HepG2 (cell line): Measurements from ENCODE around the gene FZD8. TPM values are rescaled to one million over a fixed set of nuclear protein-coding genes. Genes with fewer than 3 reads are reported as not detected.

Experiments
- ATAC-seq: fragments of 200-7000 bp; cut with Tn5 transposase; 3 replicates; pipeline ENCODE4 v1.9.1; 2020; ENCODE audit warnings: mild to moderate bottlenecking, moderate library complexity
- BruUV-seq: library from RNA; stranded (reverse); fragments of 400-500 nt; replicated peaks from 2 replicates; lab custom pipeline; 2021; lab: Mats Ljungman, UMichigan
- CTCF ChIA-PET: fragments of 300-600 bp; formaldehyde crosslinking; extraction: SDS; loops from one replicate; lab custom pipeline; 2021; ENCODE audit warnings: low total read pairs, inconsistent platforms, low intra/inter-chr PET ratio; lab: Yijun Ruan, JAX
- POLR2A ChIA-PET: fragments of 350-600 bp; sonication (Branson Sonifier 250); formaldehyde crosslinking; loops from one replicate; lab custom pipeline; 2020; ENCODE audit warnings: antibody characterized with exemption, inconsistent platforms; lab: Yijun Ruan, JAX
- DNase-seq: peaks from one replicate; pipeline ENCODE4 v3.0.0-alpha.2; 2015; ENCODE audit warnings: low spot score
- FAIRE-seq: peaks from 3 replicates; lab custom pipeline; 2011; peaks lifted over from hg19 to GRCh38; lab: Jason Lieb, UNC
- H2AFZ ChIP-seq: one replicate; pipeline ENCODE4 v1.6.1; 2011; ENCODE audit warnings: low read length, inconsistent platforms
- H3K27ac ChIP-seq: fragments of 300-600 bp; 3 replicates; pipeline ENCODE4 v1.8.0; 2011; ENCODE audit warnings: mixed run types, mild to moderate bottlenecking, mixed read lengths, low read length, inconsistent platforms; ENCODE audit not compliant: insufficient read depth; ENCODE audit errors: extremely low read length
- H3K27me3 ChIP-seq, 2 experiments: fragments of 200-600 bp in 1 of 2; 2 replicates in 1 of 2; 3 replicates in 1 of 2; pipeline versions ENCODE4 v1.6.0 to v1.8.0; 2011; ENCODE audit warnings: low read length in 2 of 2, mild to moderate bottlenecking in 2 of 2, moderate library complexity in 2 of 2, inconsistent platforms in 1 of 2; ENCODE audit not compliant: insufficient read depth in 2 of 2, control insufficient read depth in 1 of 2
- H3K36me3 ChIP-seq, 2 experiments: fragments of 200-600 bp in 1 of 2; replicated peaks in 1 of 2; 2 replicates in 1 of 2; 3 replicates in 1 of 2; pipeline versions ENCODE4 v1.5.1 to v1.8.0; 2011; ENCODE audit warnings: low read length in 2 of 2, inconsistent platforms in 1 of 2; ENCODE audit not compliant: insufficient read depth in 2 of 2, control insufficient read depth in 1 of 2
- H3K4me1 ChIP-seq: 2 replicates; pipeline ENCODE4 v1.5.1; 2012; ENCODE audit warnings: low read length, inconsistent platforms; ENCODE audit not compliant: insufficient read depth
- H3K4me2 ChIP-seq: 2 replicates; pipeline ENCODE4 v1.6.0; 2011; ENCODE audit warnings: low read depth, low read length, inconsistent platforms
- H3K4me3 ChIP-seq, 3 experiments: fragments of 200-600 bp in 1 of 3; sonication (generic), shearing (Covaris generic) in 1 of 3; replicated peaks in 1 of 3; 2 replicates each; pipeline ENCODE4 v1.5.1; 2011 to 2016; ENCODE audit warnings: low read length in 3 of 3, inconsistent platforms in 2 of 3, low read depth in 2 of 3, mild to moderate bottlenecking in 2 of 3, control low read depth in 1 of 3, mixed read lengths in 1 of 3; ENCODE audit not compliant: insufficient read depth in 1 of 3
- H3K79me2 ChIP-seq: one replicate; pipeline ENCODE4 v1.6.1; 2011; ENCODE audit warnings: low read length, inconsistent platforms; ENCODE audit not compliant: insufficient read depth
- H3K9ac ChIP-seq: 2 replicates; pipeline ENCODE4 v1.6.0; 2011; ENCODE audit warnings: mild to moderate bottlenecking, low read depth, low read length, inconsistent platforms; ENCODE audit not compliant: insufficient read depth
- H3K9me3 ChIP-seq: 2 replicates; pipeline ENCODE4 v1.5.1; 2012; ENCODE audit warnings: mild to moderate bottlenecking, low read length
- H4K20me1 ChIP-seq: 2 replicates; pipeline ENCODE4 v1.6.0; 2011; ENCODE audit warnings: inconsistent platforms, mild to moderate bottlenecking, low read length, moderate library complexity; ENCODE audit not compliant: insufficient read depth
- AHR ChIP-seq: IDR thresholded peaks from 2 replicates; pipeline ENCODE4 v1.6.1; 2018; ENCODE audit warnings: missing genetic modification reagents, missing compliant biosample characterization
- CEBPB ChIP-seq: IDR thresholded peaks from 2 replicates; pipeline ENCODE4 v1.6.1; 2011; ENCODE audit warnings: low read depth, low read length, improper control_type of control experiment, borderline replicate concordance
- GATA4 ChIP-seq: sonication (generic); IDR thresholded peaks from 2 replicates; pipeline ENCODE4 v1.6.1; 2016; ENCODE audit warnings: antibody characterized with exemption, low read depth, borderline replicate concordance
- MXD4 ChIP-seq: IDR thresholded peaks from 2 replicates; pipeline ENCODE4 v1.6.1; 2016; ENCODE audit warnings: mild to moderate bottlenecking, missing biosample characterization, missing genetic modification reagents
- WIZ ChIP-seq: sonication (generic); formaldehyde crosslinking; IDR thresholded peaks from 2 replicates; pipeline ENCODE4 v1.5.1; 2020; ENCODE audit warnings: mild to moderate bottlenecking, missing genetic modification reagents
- ZNF383 ChIP-seq: sonication (generic); formaldehyde crosslinking; IDR thresholded peaks from 2 replicates; pipeline ENCODE4 v1.4.0; 2020; ENCODE audit warnings: missing genetic modification reagents, mild to moderate bottlenecking, borderline replicate concordance
- ZNF562 ChIP-seq: sonication (generic); formaldehyde crosslinking; IDR thresholded peaks from 2 replicates; pipeline ENCODE4 v1.8.0; 2022; ENCODE audit warnings: missing genetic modification reagents, borderline replicate concordance
- WGBS: methylation state at CpG from one replicate; pipeline ENCODE4 v1.1.6; 2017; ENCODE audit warnings: low lambda C conversion rate; 5-methylcytosine and 5-hydroxymethylcytosine counted together
- in situ Hi-C: cut with HindIII; loops from 2 replicates; pipeline ENCODE4 v1.10.0; 2017; ENCODE audit warnings: low pct_unique_long_range_greater_than_20kb; ENCODE audit not compliant: extremely low pct_ligation_motif_present
- intact Hi-C: fragments of 100-400 bp; cut with micrococcal nuclease; formaldehyde crosslinking; loops from one replicate; pipeline ENCODE4 v1.10.0; 2022; ENCODE audit not compliant: unreplicated experiment
- polyA plus RNA-seq, 8 experiments: library from polyadenylated mRNA; depleted of rRNA in 3 of 8; stranded (reverse) in 7 of 8; unstranded in 1 of 8; fragments of >200 nt; fragmentation: Illumina TruSeq in 4 of 8; extraction: Trizol in 4 of 8; gene quantifications; 2 replicates each; pipeline versions ENCODE4 v1.2.1 to v1.2.3, GENCODE V29; 2011 to 2016; ENCODE audit warnings: low read depth in 4 of 8, missing spikeins in 1 of 8, mixed read lengths in 1 of 8; ENCODE audit not compliant: insufficient read depth in 1 of 8
- total RNA-seq, 5 experiments: library from RNA; depleted of rRNA; stranded (reverse); fragments of >200 nt; fragmentation: Illumina TruSeq; extraction: Trizol; gene quantifications; 2 replicates each; pipeline ENCODE4 v1.2.3, GENCODE V29; 2016; ENCODE audit warnings: low read depth in 1 of 5
- TF ChIP-seq, protein P1 (sequence below): sonication (generic); formaldehyde crosslinking; IDR thresholded peaks from 2 replicates; pipeline ENCODE4 v1.8.0; 2022; ENCODE audit warnings: missing genetic modification reagents, mild to moderate bottlenecking, inconsistent platforms, borderline replicate concordance
- TF ChIP-seq, protein P2 (sequence below): sonication (generic); formaldehyde crosslinking; IDR thresholded peaks from 2 replicates; pipeline ENCODE4 v1.5.0; 2020; ENCODE audit warnings: missing genetic modification reagents
- TF ChIP-seq, protein P3 (sequence below): sonication (generic); formaldehyde crosslinking; IDR thresholded peaks from 2 replicates; pipeline ENCODE4 v1.5.1; 2020; ENCODE audit warnings: mild to moderate bottlenecking, missing genetic modification reagents
- TF ChIP-seq, protein P4 (sequence below): sonication (generic); formaldehyde crosslinking; IDR thresholded peaks from 2 replicates; pipeline ENCODE4 v1.8.0; 2022; ENCODE audit warnings: mild to moderate bottlenecking, missing genetic modification reagents; ENCODE audit not compliant: insufficient replicate concordance
- TF ChIP-seq, protein P5 (sequence below): sonication (generic); formaldehyde crosslinking; IDR thresholded peaks from 2 replicates; pipeline ENCODE4 v1.4.0; 2020; ENCODE audit warnings: missing genetic modification reagents

The FZD8 gene
- total and polyA plus RNA-seq, 2 of the 13 experiments (the other 11 are each of a cell fraction or from before 2014, with no cell fraction given) = 0.05 to 0.07 TPM

DNA sequence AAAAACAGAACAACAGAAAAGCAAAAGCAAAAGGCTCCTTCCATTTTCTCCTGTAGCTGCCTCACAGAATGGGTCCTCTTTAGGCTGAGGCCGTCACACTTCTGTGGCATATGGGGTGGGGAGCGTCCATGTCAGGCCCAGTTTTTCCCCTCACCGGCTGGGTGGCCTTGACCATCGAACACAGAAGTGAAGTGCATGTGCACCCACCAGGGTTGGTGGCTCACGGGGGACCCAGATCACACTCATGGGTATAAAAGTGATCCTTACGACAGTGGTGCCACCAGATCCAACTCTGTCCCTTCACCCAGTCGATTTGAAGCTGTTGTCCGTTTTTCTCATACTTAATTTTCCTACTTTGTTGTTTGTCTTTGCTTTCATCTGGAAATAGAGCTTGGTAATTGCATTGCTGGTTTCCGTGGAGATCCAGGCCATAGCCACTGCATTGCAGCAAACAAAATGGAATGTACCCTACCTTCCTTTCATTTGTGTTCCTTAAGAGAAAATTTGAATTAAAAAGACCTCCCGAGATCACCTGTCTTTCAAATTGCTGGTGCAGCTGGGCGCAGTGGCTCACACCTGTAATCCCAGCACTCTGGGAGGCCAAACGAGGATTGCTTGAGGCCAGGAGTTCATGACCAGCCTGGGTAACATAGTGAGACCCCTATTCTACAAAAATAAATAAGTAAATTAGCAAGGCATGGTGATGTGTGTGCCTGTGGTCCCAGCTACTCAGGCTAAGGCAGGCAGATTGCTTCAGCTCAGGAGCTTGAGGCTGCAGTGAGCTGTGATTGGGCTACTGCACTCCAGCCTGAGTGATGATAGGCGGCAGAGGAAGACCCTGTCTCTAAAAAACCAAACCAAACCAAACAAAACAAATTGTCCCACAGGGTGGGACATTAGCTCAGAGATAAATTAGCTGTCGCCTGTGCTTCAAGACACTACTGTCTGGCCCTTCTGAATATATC lies 47.7 kb downstream of the FZD8 start:
- H3K79me2 ChIP-seq = no peaks in the 10 kb centered on the region
- ChIA-PET POLR2A (no interaction called here), CTCF (no interaction called here)
- H3K9me3 ChIP-seq = no peaks in the 10 kb centered on the region
- no peak overlapping the region for H3K27ac ChIP-seq
- peaks cover 10% of the 10 kb centered on the region for H3K4me1 ChIP-seq
- peaks cover 0 to 1% of the 10 kb centered on the region in 2 experiments; a peak in 2 of 5 replicates for H3K27me3 ChIP-seq
- FAIRE-seq (no peak), ATAC-seq (no peak), DNase-seq (no peak)
- H3K4me3 ChIP-seq = no peak overlapping the region
- WGBS = 50% methylated on average over 11 of the region's 14 CpGs
- no peaks in the 10 kb centered on the region for H4K20me1 ChIP-seq
- intact Hi-C loops (no loop called here), in situ Hi-C loops (no loop called here)
- no peaks in the 10 kb centered on the region for H3K36me3 ChIP-seq
- no peak overlapping the region for H3K9ac ChIP-seq
- BruUV-seq = no TSS peak
- H2AFZ ChIP-seq = no peak overlapping the region
- H3K4me2 ChIP-seq = no peak overlapping the region
- TF ChIP-seq, protein P1, sequence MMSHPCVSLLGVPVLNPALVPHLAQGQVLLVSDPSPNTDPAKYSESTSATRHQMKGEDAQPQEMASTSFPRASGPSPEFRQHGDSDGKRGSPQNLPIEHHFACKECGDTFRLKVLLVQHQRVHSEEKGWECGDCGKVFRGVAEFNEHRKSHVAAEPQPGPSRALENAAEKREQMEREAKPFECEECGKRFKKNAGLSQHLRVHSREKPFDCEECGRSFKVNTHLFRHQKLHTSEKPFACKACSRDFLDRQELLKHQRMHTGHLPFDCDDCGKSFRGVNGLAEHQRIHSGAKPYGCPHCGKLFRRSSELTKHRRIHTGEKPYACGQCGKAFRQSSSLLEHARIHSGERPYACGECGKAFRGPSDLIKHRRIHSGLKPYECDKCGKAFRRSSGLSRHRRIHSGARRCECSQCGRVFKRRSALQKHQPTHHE (CRISPR knock-in tag) = no peak
- TF ChIP-seq AHR (CRISPR knock-in tag) (no peak), ZNF562 (no peak), MXD4 (CRISPR knock-in tag) (no peak), CEBPB (no peak), GATA4 (no peak), ZNF383 (CRISPR knock-in tag) (no peak), WIZ (no peak)
- TF ChIP-seq, protein P2, sequence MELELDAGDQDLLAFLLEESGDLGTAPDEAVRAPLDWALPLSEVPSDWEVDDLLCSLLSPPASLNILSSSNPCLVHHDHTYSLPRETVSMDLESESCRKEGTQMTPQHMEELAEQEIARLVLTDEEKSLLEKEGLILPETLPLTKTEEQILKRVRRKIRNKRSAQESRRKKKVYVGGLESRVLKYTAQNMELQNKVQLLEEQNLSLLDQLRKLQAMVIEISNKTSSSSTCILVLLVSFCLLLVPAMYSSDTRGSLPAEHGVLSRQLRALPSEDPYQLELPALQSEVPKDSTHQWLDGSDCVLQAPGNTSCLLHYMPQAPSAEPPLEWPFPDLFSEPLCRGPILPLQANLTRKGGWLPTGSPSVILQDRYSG (CRISPR knock-in tag) = no peak
- TF ChIP-seq, protein P3, sequence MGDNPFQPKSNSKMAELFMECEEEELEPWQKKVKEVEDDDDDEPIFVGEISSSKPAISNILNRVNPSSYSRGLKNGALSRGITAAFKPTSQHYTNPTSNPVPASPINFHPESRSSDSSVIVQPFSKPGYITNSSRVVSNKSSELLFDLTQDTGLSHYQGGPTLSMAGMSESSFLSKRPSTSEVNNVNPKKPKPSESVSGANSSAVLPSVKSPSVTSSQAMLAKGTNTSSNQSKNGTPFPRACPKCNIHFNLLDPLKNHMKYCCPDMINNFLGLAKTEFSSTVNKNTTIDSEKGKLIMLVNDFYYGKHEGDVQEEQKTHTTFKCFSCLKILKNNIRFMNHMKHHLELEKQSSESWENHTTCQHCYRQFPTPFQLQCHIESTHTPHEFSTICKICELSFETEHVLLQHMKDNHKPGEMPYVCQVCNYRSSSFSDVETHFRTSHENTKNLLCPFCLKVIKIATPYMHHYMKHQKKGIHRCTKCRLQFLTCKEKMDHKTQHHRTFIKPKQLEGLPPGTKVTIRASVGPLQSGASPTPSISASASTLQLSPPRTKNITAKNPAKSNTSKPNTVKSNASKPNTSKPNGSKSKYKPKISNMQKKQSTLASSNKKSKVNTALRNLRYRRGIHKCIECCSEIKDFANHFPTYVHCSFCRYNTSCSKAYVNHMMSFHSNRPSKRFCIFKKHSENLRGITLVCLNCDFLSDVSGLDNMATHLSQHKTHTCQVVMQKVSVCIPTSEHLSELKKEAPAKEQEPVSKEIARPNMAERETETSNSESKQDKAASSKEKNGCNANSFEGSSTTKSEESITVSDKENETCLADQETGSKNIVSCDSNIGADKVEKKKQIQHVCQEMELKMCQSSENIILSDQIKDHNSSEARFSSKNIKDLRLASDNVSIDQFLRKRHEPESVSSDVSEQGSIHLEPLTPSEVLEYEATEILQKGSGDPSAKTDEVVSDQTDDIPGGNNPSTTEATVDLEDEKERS = no peak
- TF ChIP-seq, protein P4, sequence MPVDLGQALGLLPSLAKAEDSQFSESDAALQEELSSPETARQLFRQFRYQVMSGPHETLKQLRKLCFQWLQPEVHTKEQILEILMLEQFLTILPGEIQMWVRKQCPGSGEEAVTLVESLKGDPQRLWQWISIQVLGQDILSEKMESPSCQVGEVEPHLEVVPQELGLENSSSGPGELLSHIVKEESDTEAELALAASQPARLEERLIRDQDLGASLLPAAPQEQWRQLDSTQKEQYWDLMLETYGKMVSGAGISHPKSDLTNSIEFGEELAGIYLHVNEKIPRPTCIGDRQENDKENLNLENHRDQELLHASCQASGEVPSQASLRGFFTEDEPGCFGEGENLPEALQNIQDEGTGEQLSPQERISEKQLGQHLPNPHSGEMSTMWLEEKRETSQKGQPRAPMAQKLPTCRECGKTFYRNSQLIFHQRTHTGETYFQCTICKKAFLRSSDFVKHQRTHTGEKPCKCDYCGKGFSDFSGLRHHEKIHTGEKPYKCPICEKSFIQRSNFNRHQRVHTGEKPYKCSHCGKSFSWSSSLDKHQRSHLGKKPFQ = no peak
- TF ChIP-seq, protein P5, sequence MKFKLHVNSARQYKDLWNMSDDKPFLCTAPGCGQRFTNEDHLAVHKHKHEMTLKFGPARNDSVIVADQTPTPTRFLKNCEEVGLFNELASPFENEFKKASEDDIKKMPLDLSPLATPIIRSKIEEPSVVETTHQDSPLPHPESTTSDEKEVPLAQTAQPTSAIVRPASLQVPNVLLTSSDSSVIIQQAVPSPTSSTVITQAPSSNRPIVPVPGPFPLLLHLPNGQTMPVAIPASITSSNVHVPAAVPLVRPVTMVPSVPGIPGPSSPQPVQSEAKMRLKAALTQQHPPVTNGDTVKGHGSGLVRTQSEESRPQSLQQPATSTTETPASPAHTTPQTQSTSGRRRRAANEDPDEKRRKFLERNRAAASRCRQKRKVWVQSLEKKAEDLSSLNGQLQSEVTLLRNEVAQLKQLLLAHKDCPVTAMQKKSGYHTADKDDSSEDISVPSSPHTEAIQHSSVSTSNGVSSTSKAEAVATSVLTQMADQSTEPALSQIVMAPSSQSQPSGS (CRISPR knock-in tag) = no peak
